LNCaP clone FGC (cell line): Measurements from ENCODE around the gene SLC30A3.

Source experiments
- DNase-seq: peaks from one replicate; pipeline ENCODE4 v3.0.0-alpha.2; 2011; ENCODE audit warnings: low read depth
- H3K4me3 ChIP-seq: 2 replicates; pipeline ENCODE4 v1.5.1; 2011; ENCODE audit warnings: mild to moderate bottlenecking, low read depth, low read length, control low read depth
- CTCF ChIP-seq: IDR thresholded peaks from 2 replicates; pipeline ENCODE4 v1.5.1; 2012; ENCODE audit warnings: mild to moderate bottlenecking; ENCODE audit not compliant: control insufficient read depth, insufficient read depth; ENCODE audit errors: extremely low read depth

The SLC30A3 gene

GRCh38 chr2:27284996-27285395 lies 22.1 kb upstream of the SLC30A3 start:
- no peak overlapping the region for H3K4me3 ChIP-seq
- no peak for TF ChIP-seq CTCF
- DNase-seq = no peak

- no peak overlapping the region for H3K4me3 ChIP-seq
- DNase-seq = no peak
- TF ChIP-seq CTCF = no peak
These were observed 20.0 kb upstream of the SLC30A3 start for GRCh38 chr2:27282892-27283291.

GRCh38 chr2:27281855-27282559 lies 19.2 kb upstream of the SLC30A3 start, which contains the start of gene TRIM54:
Gene TRIM54, plus strand, starts transcription at chr2:27282429. Its CDS starts 303 bp downstream, at chr2:27282732.
- no peak within 1 kb of the TSS for H3K4me3 ChIP-seq
- TF ChIP-seq CTCF = no peak
- no peak for DNase-seq

- no peak for DNase-seq
- TF ChIP-seq CTCF = no peak
- no peak overlapping the region for H3K4me3 ChIP-seq
These were observed 18.6 kb upstream of the SLC30A3 start for GRCh38 chr2:27281442-27281841.

GRCh38 chr2:27280826-27281225 lies 18.0 kb upstream of the SLC30A3 start:
- TF ChIP-seq CTCF = no peak
- no peak overlapping the region for H3K4me3 ChIP-seq

GRCh38 chr2:27278010-27278409 lies 15.2 kb upstream of the SLC30A3 start:
- no peak for DNase-seq
- TF ChIP-seq CTCF = no peak

More at GRCh38 chr2:27280826-27281225, 18.0 kb upstream of the SLC30A3 start:
- DNase-seq = no peak

More at GRCh38 chr2:27278010-27278409, 15.2 kb upstream of the SLC30A3 start:
- no peak overlapping the region for H3K4me3 ChIP-seq
